ENCODE results near the gene ECT2L. TPM values are rescaled to one million over a fixed set of nuclear protein-coding genes. Genes with fewer than 3 reads are reported as not detected.

ECT2L gene
- total and polyA plus RNA-seq, 2 of the 13 experiments (the other 11 are each of a cell fraction or from before 2014, with no cell fraction given): 0.12 TPM; not detected in 1

GRCh38 chr6:138832182-138832581 is 36.3 kb downstream of the ECT2L start:
- 28% methylated on average over 2 of the region's 2 CpGs for WGBS (ENCODE audit: low lambda C conversion rate)
- TF ChIP-seq ZNF609 (CRISPR knock-in tag; IDR thresholded peaks at IDR 0.05; ENCODE audit: borderline replicate concordance) (no peak), ZFAT (CRISPR knock-in tag; conservative IDR thresholded peaks at IDR 0.05) (no peak), KLF13 (CRISPR knock-in tag; IDR thresholded peaks at IDR 0.05) (no peak), ZNF333 (CRISPR knock-in tag; IDR thresholded peaks at IDR 0.05; ENCODE audit: borderline replicate concordance) (no peak), RNF2 (conservative IDR thresholded peaks at IDR 0.05; ENCODE audit: low read depth) (no peak), ZNF101 (CRISPR knock-in tag; IDR thresholded peaks at IDR 0.05; ENCODE audit: borderline replicate concordance, low read depth) (no peak)
- Histone ChIP-seq H3K27me3 (ENCODE audit: control insufficient read depth in 1 of 2, insufficient read depth in 2 of 2, low read length in 2 of 2) (peaks cover 0 to 7% of the 10 kb centered on the region in 2 experiments; a peak in 3 of 5 replicates), H3K79me2 (ENCODE audit: insufficient read depth, low read length) (no peaks in the 10 kb centered on the region), H4K20me1 (ENCODE audit: insufficient read depth, low read length) (no peaks in the 10 kb centered on the region), H3K4me3 (replicated peaks in 1 of 3; ENCODE audit: insufficient read depth in 1 of 3, low read depth in 2 of 3, low read length in 3 of 3) (no peak overlapping the region), H2AFZ (ENCODE audit: low read length) (no peak overlapping the region), H3K36me3 (replicated peaks in 1 of 2; ENCODE audit: control insufficient read depth in 1 of 2, insufficient read depth in 2 of 2, low read length in 2 of 2) (no peaks in the 10 kb centered on the region), H3K4me1 (ENCODE audit: insufficient read depth, low read length) (no peaks in the 10 kb centered on the region), H3K4me2 (ENCODE audit: low read depth, low read length) (no peak overlapping the region), H3K27ac (ENCODE audit: extremely low read length, insufficient read depth, low read length) (no peak overlapping the region), H3K9ac (ENCODE audit: insufficient read depth, low read depth, low read length) (no peak overlapping the region), H3K9me3 (ENCODE audit: low read length) (no peaks in the 10 kb centered on the region)
- ATAC-seq (no peak), DNase-seq (ENCODE audit: low spot score) (no peak), FAIRE-seq (no peak)
- POLR2A ChIA-PET: no interaction called here
- no TSS peak for BruUV-seq (replicated peaks)
- CTCF ChIA-PET (ENCODE audit: low intra/inter-chr PET ratio, low total read pairs): no interaction called here
- in situ Hi-C loops (cut with HindIII; ENCODE audit: extremely low pct_ligation_motif_present, low pct_unique_long_range_greater_than_20kb): no loop called here
- intact Hi-C loops (cut with micrococcal nuclease; ENCODE audit: unreplicated experiment): no loop called here
